Measurements from ENCODE around the gene MCC.

DNA sequence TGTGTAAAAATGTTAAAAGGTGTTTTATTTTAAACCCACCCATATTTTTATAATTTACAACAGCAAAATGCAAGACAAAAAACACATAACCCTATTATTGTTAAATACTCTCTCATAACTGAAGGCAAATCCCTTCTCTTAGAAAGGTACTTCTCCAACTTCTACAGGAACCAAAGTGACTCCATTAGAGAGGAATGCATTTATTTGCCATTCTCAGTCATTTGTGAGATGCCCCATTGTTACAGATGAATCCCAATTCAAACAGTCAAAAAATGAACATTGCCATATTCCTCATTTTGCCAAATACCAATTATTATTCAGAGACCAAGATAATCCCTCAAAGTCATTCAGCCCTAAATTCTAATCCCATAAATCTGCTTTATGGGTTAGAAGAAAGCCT is 229.2 kb downstream of the MCC start:
- TF ChIP-seq, protein P1, sequence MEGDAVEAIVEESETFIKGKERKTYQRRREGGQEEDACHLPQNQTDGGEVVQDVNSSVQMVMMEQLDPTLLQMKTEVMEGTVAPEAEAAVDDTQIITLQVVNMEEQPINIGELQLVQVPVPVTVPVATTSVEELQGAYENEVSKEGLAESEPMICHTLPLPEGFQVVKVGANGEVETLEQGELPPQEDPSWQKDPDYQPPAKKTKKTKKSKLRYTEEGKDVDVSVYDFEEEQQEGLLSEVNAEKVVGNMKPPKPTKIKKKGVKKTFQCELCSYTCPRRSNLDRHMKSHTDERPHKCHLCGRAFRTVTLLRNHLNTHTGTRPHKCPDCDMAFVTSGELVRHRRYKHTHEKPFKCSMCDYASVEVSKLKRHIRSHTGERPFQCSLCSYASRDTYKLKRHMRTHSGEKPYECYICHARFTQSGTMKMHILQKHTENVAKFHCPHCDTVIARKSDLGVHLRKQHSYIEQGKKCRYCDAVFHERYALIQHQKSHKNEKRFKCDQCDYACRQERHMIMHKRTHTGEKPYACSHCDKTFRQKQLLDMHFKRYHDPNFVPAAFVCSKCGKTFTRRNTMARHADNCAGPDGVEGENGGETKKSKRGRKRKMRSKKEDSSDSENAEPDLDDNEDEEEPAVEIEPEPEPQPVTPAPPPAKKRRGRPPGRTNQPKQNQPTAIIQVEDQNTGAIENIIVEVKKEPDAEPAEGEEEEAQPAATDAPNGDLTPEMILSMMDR (IDR thresholded peaks at IDR 0.05; ENCODE audit: insufficient read depth, low read depth, low read length): no peak
- no peak for TF ChIP-seq EZH2 (IDR thresholded peaks at IDR 0.05; ENCODE audit: insufficient read depth, low read length)
